PC-3 (cell line): ENCODE data around the gene LRRC61. TPM values are rescaled to one million over a fixed set of nuclear protein-coding genes. Genes with fewer than 3 reads are reported as not detected.

Experiments used
- ATAC-seq: fragments of 200-7000 bp; cut with Tn5 transposase; 2 replicates; pipeline ENCODE4 v1.9.1; 2020; ENCODE audit warnings: mild to moderate bottlenecking, moderate library complexity
- BruUV-seq: library from RNA; stranded (reverse); fragments of 400-500 nt; replicated peaks from 2 replicates; lab custom pipeline; 2021; lab: Mats Ljungman, UMichigan
- CTCF ChIA-PET: fragments of 300-600 bp; sonication (Branson Sonifier 250); formaldehyde crosslinking; loops from one replicate; lab custom pipeline; 2022; ENCODE audit warnings: antibody characterized with exemption; lab: Charles Lee
- POLR2A ChIA-PET: fragments of 300-600 bp; sonication (Branson Sonifier 250); formaldehyde crosslinking; loops from one replicate; lab custom pipeline; 2022; ENCODE audit warnings: antibody characterized with exemption; ENCODE audit not compliant: unreplicated experiment; lab: Charles Lee
- DNase-seq: peaks from one replicate; pipeline ENCODE4 v3.0.0-alpha.2; 2015
- H2AFZ ChIP-seq: fragments of 300-600 bp; sonication (generic); 2 replicates; pipeline ENCODE4 v1.6.0; 2016; ENCODE audit warnings: antibody characterized with exemption, low read length
- H3F3A ChIP-seq: fragments of 300-600 bp; sonication (generic); one replicate; pipeline ENCODE4 v1.6.0; 2017; ENCODE audit warnings: antibody characterized with exemption, low read length, control low read depth, mild to moderate bottlenecking; ENCODE audit not compliant: unreplicated experiment
- H3K27ac ChIP-seq: fragments of 300-600 bp; sonication (generic); 2 replicates; pipeline ENCODE4 v1.5.1; 2016; ENCODE audit warnings: mild to moderate bottlenecking, low read length
- H3K27me3 ChIP-seq: fragments of 300-600 bp; sonication (generic); 2 replicates; pipeline ENCODE4 v1.6.1; 2016; ENCODE audit warnings: low read length, mixed read lengths
- H3K36me3 ChIP-seq: fragments of 300-600 bp; sonication (generic); 2 replicates; pipeline ENCODE4 v1.6.1; 2016; ENCODE audit warnings: low read depth, mixed run types, low read length, mixed read lengths
- H3K4me1 ChIP-seq: fragments of 300-600 bp; sonication (generic); 2 replicates; pipeline ENCODE4 v1.5.1; 2016; ENCODE audit warnings: low read length; ENCODE audit not compliant: insufficient read depth
- H3K4me2 ChIP-seq: fragments of 300-600 bp; sonication (generic); 2 replicates; pipeline ENCODE4 v1.6.0; 2016; ENCODE audit warnings: low read length
- H3K4me3 ChIP-seq: fragments of 300-600 bp; sonication (generic); 2 replicates; pipeline ENCODE4 v1.5.1; 2016; ENCODE audit warnings: mild to moderate bottlenecking, low read length, mixed read lengths
- H3K79me2 ChIP-seq: fragments of 300-600 bp; sonication (generic); 2 replicates; pipeline ENCODE4 v1.6.1; 2017; ENCODE audit warnings: low read length, mixed read lengths
- H3K9ac ChIP-seq: fragments of 300-600 bp; sonication (generic); 2 replicates; pipeline ENCODE4 v1.6.0; 2016; ENCODE audit warnings: mild to moderate bottlenecking, low read length
- H3K9me2 ChIP-seq: fragments of 300-600 bp; sonication (generic); replicated peaks from 2 replicates; pipeline ENCODE4 v1.6.1; 2016; ENCODE audit warnings: mixed run types, low read length, mixed read lengths
- H3K9me3 ChIP-seq: fragments of 300-600 bp; sonication (generic); 2 replicates; pipeline ENCODE4 v1.6.1; 2016; ENCODE audit warnings: low read length, mixed read lengths
- H4K20me1 ChIP-seq: fragments of 300-600 bp; sonication (generic); 2 replicates; pipeline ENCODE4 v1.6.1; 2016; ENCODE audit warnings: low read length, mixed read lengths
- CTCF ChIP-seq: fragments of 300-600 bp; sonication (generic); conservative IDR thresholded peaks from 2 replicates; pipeline ENCODE4 v1.5.1; 2017; ENCODE audit warnings: antibody characterized with exemption, low read depth, mild to moderate bottlenecking, low read length
- EZH2 ChIP-seq: fragments of 300-600 bp; sonication (generic); IDR thresholded peaks from one replicate; pipeline ENCODE4 v1.6.1; 2017; ENCODE audit warnings: antibody characterized with exemption, mild to moderate bottlenecking, low read length; ENCODE audit not compliant: unreplicated experiment
- EZH2phosphoT487 ChIP-seq: fragments of 300-600 bp; sonication (generic); IDR thresholded peaks from 2 replicates; pipeline ENCODE4 v1.6.1; 2018; ENCODE audit warnings: mild to moderate bottlenecking, antibody characterized with exemption, low read length, borderline replicate concordance
- intact Hi-C: fragments of 100-400 bp; cut with micrococcal nuclease; formaldehyde crosslinking; loops from 2 replicates; pipeline ENCODE4 v1.9.0; 2023
- total RNA-seq: library from RNA; depleted of rRNA; stranded (reverse); fragments of >200 nt; gene quantifications from 2 replicates; pipeline ENCODE4 v1.2.3, GENCODE V29; 2014

LRRC61 gene
- total RNA-seq, 1 experiment from 2014 or later, result 15.1 TPM

GRCh38 chr7:150374026-150374425 lies 50.9 kb downstream of the LRRC61 start:
- Histone ChIP-seq H2AFZ (no peak overlapping the region), H3K9me3 (no peaks in the 10 kb centered on the region), H4K20me1 (0 out of 2 replicates have a peak, but pooled peaks cover 11% of the 10 kb centered on the region), H3K4me2 (no peak overlapping the region), H3K27ac (no peak overlapping the region), H3K36me3 (no peaks in the 10 kb centered on the region), H3F3A (peaks cover 5% of the 10 kb centered on the region), H3K9me2 (no peaks in the 10 kb centered on the region), H3K79me2 (peaks cover 48% of the 10 kb centered on the region), H3K27me3 (no peaks in the 10 kb centered on the region), H3K4me1 (peaks cover 25% of the 10 kb centered on the region), H3K9ac (no peak overlapping the region), H3K4me3 (no peak overlapping the region)
- TF ChIP-seq EZH2 (no peak), CTCF (no peak), EZH2phosphoT487 (no peak)
- ChIA-PET POLR2A (no interaction called here), CTCF (no interaction called here)
- BruUV-seq, result no TSS peak
- intact Hi-C loops, result no loop called here
- DNase-seq (no peak), ATAC-seq (no peak)

- Histone ChIP-seq H3K9ac (no peak overlapping the region), H3K27ac (no peak overlapping the region), H3K36me3 (no peaks in the 10 kb centered on the region), H2AFZ (no peak overlapping the region), H3K79me2 (peaks cover 44% of the 10 kb centered on the region), H3K9me2 (no peaks in the 10 kb centered on the region), H3K4me2 (no peak overlapping the region), H3K4me3 (no peak overlapping the region), H3K4me1 (peaks cover 25% of the 10 kb centered on the region), H4K20me1 (0 out of 2 replicates have a peak, but pooled peaks cover 11% of the 10 kb centered on the region), H3K27me3 (no peaks in the 10 kb centered on the region), H3K9me3 (no peaks in the 10 kb centered on the region), H3F3A (peaks cover 5% of the 10 kb centered on the region)
- DNase-seq, result no peak
- TF ChIP-seq EZH2phosphoT487 (no peak), CTCF (no peak), EZH2 (no peak)
- BruUV-seq, result no TSS peak
- intact Hi-C loops, result no loop called here
- POLR2A ChIA-PET, result no interaction called here
- no peak for ATAC-seq
- CTCF ChIA-PET, result no interaction called here
Observed at GRCh38 chr7:150374472-150374871, 51.3 kb downstream of the LRRC61 start.

- Histone ChIP-seq H3K27me3 (no peaks in the 10 kb centered on the region), H3K4me3 (no peak overlapping the region), H4K20me1 (no peaks in the 10 kb centered on the region), H3K27ac (no peak overlapping the region), H3K79me2 (peaks cover 29% of the 10 kb centered on the region), H3F3A (peaks cover 5% of the 10 kb centered on the region), H3K4me2 (no peak overlapping the region), H3K9me2 (no peaks in the 10 kb centered on the region), H3K4me1 (peaks cover 16% of the 10 kb centered on the region), H2AFZ (no peak overlapping the region), H3K9ac (no peak overlapping the region), H3K9me3 (no peaks in the 10 kb centered on the region), H3K36me3 (no peaks in the 10 kb centered on the region)
- intact Hi-C loops, result loop anchor here (5.0 kb wide), 1 partner anchor 54 kb away; the partner anchor contains the start of genes ACTR3C and LRRC61
- CTCF ChIA-PET, result no interaction called here
- DNase-seq (no peak), ATAC-seq (no peak)
- BruUV-seq, result no TSS peak
- TF ChIP-seq EZH2, result no peak
- POLR2A ChIA-PET, result no interaction called here
Observed at GRCh38 chr7:150375662-150376521, 52.7 kb downstream of the LRRC61 start.
